GM20000 (cell line): ENCODE measurements around the gene ZNF555.
A peak's percentile ranks its signal among the peaks of the same experiment; 100 is the strongest.
"Not testable (repeated sequence)": the region's sequence is repeated elsewhere in the genome, so short reads cannot be mapped to it uniquely, and the experiment has no call there.

Experiments used
- DNase-seq: peaks from one replicate; pipeline ENCODE4 v3.0.0; 2012; ENCODE audit warnings: low spot score
- TF ChIP-seq, protein P1 (sequence below): IDR thresholded peaks from 2 replicates; pipeline ENCODE4 v1.5.1; 2012; ENCODE audit warnings: mild to moderate bottlenecking, control low read depth; ENCODE audit errors: extremely low read depth, missing control alignments

ZNF555 gene

GRCh38 chr19:2840794-2841791 is at the start of gene ZNF555:
Gene ZNF555, plus strand, starts transcription at chr19:2841475. Its CDS starts 98 bp downstream, at chr19:2841573.
- peak; percentile 100 for DNase-seq
- TF ChIP-seq, protein P1, sequence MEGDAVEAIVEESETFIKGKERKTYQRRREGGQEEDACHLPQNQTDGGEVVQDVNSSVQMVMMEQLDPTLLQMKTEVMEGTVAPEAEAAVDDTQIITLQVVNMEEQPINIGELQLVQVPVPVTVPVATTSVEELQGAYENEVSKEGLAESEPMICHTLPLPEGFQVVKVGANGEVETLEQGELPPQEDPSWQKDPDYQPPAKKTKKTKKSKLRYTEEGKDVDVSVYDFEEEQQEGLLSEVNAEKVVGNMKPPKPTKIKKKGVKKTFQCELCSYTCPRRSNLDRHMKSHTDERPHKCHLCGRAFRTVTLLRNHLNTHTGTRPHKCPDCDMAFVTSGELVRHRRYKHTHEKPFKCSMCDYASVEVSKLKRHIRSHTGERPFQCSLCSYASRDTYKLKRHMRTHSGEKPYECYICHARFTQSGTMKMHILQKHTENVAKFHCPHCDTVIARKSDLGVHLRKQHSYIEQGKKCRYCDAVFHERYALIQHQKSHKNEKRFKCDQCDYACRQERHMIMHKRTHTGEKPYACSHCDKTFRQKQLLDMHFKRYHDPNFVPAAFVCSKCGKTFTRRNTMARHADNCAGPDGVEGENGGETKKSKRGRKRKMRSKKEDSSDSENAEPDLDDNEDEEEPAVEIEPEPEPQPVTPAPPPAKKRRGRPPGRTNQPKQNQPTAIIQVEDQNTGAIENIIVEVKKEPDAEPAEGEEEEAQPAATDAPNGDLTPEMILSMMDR = peak; percentile 8

DNA sequence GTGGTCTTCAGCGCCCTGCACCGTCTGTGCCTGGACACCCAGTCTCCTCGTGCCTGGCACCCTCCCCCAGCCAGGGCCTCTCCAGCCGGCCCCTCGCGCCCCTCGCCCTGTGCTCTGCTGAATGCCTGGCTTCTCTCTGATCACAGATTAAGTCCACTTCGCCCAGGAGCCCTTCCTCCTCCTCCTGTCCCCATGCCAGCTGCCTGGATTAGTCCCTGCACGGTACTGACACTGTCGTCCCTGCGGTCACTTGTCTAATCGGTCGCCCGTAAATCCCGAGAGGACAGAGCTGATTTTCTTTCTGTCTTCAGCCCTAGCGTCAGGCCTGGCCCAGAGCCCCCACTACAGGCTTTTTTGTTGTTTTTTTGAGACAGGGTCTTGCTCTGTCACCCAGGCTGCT is 49.4 kb upstream of the ZNF555 start:
- TF ChIP-seq, protein P1 = no peak
- DNase-seq = no peak

DNA sequence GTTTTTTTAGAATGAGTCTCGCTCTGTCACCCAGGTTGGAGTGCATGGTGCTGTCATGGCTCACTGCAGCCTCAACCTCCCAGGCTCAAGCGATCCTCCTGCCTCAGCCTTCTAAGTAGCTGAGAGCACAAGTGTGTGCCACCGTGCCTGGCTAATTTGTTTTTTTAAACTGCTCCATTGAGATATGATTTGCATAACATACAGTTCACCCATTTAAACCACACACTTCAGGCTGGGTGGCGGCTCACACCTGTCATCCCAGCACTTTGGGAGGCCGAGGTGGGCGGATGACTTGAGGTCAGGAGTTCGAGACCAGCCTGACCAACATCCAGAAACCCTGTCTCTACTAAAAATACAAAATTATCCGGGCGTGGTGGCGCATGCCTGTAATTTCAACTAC is 48.6 kb upstream of the ZNF555 start:
- DNase-seq = not testable (repeated sequence)

DNA sequence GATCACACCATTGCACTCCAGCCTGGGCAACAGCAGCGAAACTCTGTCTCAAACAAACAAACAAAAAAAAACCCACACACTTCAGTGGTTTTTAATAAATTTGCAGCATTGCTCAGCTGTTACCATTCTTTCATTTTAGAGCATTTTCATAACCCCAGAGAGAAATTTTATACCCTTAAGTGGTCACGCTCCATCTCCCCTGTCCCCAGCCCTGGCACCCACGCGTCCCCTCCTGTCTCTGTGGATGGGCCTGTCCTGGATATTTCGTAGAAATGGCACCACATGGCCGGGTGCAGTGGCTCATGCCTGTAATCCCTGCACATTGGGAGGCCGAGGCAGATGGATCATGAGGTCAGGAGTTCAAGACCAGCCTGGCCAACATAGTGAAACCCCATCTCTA is 48.1 kb upstream of the ZNF555 start:
- TF ChIP-seq, protein P1 = no peak
- DNase-seq = no peak

- no peak for DNase-seq
- TF ChIP-seq, protein P1 = no peak
These were observed 47.7 kb upstream of the ZNF555 start for GRCh38 chr19:2793577-2793976.

DNA sequence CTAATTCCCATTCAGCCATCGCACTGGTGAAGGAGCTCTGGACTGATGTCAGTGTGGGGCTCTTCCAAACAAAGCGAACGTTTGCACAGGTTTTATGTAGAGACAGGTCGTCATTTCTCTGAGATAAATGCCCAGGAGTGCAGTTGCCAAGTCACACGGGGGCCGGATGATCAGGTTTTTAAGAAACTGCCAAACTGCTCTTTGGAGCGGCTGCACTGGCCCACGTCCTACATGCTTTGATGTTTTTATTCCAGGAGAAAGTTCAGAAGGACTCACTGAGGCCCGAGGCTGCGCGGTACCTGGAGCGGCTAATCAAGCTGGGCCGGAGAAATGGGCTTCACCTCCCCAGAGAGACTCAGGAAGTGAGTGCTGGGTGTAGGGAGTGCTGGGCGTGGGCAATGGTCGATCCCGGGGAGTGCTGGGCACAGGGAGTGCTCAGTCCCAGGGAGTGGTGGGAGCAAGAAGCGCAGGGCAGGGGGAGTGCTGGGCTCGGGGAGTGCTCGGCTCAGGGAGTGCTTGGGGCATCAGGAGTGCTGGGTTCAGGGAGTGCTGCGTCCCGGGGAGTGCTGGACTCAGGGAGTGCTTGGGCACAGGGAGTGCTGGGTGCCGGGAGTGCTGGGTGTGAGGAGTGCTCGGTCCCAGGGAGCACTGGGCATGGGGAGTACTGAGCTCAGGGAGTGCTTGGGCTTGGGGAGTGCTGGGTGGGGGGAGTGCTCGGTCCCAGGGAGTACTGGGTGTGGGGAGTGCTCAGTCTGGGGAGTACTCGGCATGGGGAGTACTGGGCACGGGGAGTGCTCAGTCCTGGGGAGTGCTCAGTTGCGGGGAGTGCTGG is 45.2 kb upstream of the ZNF555 start:
- TF ChIP-seq, protein P1 = no peak
- no peak for DNase-seq

GRCh38 chr19:2796659-2797266 is 44.5 kb upstream of the ZNF555 start:
- TF ChIP-seq, protein P1 = no peak
- DNase-seq = no peak
